ENCODE data around the gene APOE.
"Not testable (repeated sequence)": the region's sequence is repeated elsewhere in the genome, so short reads cannot be mapped to it uniquely, and the experiment has no call there.

APOE gene

DNA sequence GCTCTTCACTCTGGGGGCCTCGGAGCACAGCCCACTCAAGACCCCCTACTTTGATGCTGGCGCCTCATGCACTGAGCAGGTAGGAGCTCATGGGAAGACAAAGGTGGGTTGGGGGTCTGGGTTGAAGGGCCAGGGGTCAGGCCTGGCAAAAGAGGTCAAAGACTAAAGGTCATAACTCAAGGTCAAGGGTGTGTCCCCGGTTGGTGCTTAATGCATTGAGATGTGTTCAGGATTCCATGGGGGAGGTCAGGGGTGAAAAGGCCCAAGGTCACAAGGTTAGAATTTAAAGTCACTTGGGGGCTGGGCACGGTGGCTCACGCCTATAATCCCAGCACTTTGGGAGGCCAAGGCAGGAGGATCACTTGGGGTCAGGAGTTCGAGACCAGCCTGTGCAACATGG is 19.5 kb upstream of the APOE start:
- DNase-seq = no peak

DNA sequence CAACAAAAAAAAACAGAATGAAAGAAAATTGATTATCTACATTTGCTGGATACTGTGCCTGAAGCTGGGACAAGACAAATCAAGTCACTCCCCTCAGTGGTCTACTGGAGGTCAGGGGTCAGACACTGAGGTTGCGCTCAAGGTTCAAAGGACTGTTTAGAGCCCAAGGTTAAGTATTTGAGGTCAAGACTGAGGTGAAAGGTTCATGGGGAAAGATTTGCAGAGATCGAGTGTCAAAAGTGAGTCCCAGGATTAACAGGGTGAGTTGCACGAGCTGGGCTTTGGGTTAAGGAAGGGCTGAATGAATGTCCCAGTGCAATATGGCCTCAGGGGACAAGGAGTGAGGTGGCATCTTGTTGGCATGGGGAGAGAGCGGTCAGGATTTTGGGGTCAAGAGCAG is 17.9 kb upstream of the APOE start:
- no peak for DNase-seq

DNA sequence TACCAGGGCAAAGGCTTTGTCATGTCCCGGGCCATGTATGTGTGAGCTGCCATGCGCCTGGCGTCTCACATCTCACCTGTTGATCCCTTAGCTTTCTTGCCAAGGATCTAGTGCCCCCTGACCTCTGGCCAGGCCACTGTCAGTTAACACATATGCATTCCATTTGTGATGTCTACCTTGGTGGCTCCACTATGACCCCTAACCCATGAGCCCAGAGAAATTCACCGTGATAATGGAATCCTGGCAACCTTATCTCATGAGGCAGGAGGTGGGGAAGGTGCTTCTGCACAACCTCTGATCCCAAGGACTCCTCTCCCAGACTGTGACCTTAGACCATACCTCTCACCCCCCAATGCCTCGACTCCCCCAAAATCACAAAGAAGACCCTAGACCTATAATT is 17.3 kb upstream of the APOE start:
- DNase-seq = not testable (repeated sequence)

DNA sequence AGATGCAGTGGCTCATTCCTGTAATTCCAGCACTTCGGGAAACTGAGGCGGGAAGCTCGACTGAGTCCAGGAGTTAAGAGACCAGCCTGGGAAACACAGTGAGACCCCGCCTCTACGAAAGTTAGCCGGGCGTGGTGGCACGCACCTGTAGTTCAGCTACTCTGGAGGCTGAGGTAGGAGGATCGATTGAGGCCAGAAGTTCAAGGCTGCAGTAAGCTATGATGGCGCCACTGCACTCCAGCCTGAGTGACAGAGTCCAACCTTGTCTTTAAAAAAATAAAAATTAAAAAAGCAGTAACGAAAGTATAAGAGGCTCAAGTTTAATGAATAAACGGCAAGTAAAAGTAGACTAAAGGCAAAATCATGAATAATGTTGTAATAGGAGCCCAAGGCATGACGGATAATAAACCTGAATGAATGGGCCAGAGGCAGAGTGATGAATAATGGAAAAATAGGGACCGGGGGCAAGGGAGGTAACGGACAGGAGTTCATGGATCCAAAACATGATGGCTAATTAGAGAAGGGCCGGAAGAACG is 15.7 kb upstream of the APOE start:
- DNase-seq = no peak

DNA sequence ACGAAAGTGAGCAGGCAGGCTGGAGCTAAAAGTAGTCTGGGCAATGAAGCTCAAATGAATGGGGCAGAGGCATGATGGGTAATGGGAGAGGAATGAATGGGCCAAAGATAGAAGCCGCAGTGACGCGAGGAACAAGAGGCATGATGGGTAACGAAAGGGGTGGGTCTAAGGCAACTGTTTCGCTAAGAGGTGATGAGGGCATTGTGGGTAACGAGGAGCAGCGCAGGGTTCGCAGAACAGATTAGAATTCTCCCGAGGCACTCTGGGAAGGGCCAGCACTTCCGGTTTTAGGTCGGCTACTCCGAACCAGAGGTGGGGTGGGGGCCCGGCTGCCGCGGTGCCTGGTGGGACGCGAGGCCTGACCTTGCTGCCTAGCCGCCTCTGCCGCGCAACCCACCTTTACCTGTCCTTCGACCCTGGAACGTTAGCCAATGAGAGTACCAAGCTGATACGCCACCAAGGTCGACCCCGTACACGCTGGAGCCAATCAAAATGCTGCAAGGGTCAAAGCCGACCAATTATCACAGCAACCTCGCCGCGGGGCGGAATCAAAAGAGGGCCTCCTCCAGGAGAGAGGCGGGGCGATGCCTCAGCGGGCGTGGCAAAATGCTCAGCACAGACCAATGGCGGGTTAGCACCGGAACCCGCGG is 15.1 kb upstream of the APOE start:
- DNase-seq = peak; percentile 100

DNA sequence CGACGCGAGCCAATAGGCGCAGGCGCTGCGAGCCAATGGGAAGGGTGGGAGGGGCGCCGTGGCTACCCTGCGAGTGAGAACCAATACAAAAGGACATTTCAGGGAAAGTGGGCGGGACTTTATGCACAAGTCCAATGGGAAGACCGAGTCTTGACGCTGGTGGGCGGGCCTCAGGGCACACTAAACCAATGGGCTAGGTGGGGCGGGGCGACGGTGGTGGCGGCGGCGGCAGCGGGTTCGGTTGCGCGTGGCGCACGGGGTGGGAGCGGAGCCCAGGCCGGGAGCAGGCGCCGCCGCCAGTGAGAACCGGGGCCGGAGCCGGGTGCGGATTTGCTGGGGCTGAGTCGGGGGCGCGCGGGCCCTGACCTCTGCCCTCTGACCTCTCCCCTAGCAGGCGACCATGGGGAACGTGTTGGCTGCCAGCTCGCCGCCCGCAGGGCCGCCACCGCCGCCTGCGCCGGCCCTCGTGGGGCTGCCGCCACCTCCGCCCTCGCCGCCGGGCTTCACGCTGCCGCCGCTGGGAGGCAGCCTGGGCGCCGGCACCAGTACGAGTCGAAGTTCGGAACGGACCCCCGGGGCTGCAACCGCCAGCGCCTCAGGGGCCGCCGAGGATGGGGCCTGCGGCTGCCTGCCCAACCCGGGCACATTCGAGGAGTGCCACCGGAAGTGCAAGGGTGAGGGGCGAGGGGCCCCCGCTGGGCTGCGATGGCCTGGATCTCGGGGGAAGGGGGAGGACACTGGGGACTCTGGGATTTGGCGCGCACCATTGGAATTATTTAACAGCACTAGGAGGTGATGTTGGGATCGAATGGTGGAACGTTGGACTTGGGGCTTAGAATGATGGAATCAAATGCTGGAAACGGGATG is 14.3 kb upstream of the APOE start, which contains the start of gene TOMM40:
Gene TOMM40 (plus strand): TSS at position 239 of the 867 bp plus-strand sequence. CDS start 162 bp downstream, at position 401.
- DNase-seq = no peak

DNA sequence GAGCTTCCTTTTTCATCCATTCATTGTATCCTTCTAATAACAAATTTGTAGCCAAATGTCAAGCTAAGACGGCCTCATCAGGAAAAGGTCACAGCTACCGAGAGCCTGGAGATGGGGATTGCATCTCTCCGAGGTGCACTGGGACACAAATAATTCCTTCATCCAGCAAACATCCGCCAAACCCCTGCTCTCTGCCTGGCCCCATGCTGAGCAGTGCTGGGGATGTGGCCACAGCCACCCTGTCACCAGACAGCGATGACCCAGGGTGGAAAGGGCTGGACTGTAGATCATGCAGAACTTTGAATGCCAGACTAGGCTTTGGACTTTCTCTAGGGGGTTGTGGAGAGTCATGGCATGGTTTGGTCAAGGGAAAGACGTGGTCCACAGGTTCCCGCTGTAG is 12.7 kb upstream of the APOE start:
- DNase-seq = no peak

DNA sequence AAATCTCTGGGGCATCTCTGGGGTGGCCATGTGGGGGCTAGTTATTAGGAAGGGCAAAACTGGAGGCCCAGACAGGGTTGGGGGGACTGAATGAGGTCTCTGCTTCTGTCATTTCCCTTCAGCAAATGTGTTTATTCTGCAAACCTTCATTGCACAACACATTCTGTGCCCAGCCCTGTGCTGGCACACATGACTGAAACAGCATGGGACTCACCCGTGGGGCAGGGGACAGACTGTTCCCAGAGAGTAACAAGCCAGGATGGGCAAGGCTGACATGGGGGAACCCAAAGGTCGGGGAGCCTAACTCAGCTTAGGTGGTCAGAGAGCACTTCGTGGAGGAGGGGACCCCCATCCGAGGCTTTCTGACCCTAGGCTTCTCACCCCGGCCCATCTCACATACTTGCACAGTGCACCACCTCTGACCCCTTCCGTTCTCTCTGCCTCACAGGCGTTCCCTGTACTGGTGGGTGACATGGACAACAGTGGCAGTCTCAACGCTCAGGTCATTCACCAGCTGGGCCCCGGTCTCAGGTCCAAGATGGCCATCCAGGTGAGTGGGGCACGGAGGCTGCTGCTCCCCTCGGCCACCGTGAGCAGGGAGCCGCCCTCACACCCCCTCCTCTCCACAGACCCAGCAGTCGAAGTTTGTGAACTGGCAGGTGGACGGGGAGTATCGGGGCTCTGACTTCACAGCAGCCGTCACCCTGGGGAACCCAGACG is 12.1 kb upstream of the APOE start:
- DNase-seq = no peak

DNA sequence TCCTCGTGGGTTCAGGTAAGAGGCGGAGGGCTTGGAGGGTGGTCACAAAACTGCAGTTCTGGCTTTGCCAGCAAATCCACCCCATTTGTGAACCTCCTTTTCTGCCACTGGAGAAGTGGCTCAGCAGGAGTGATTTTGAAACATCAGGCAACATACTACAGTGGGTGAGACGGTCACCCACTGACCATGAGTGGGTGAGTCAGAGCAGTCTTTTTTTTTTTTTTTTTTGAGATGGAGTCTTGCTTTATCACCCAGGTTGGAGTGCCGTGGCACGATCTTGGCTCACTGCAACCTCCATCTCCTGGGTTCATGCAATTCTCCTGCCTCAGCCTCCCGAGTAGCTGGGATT is 11.6 kb upstream of the APOE start:
- DNase-seq = no peak

DNA sequence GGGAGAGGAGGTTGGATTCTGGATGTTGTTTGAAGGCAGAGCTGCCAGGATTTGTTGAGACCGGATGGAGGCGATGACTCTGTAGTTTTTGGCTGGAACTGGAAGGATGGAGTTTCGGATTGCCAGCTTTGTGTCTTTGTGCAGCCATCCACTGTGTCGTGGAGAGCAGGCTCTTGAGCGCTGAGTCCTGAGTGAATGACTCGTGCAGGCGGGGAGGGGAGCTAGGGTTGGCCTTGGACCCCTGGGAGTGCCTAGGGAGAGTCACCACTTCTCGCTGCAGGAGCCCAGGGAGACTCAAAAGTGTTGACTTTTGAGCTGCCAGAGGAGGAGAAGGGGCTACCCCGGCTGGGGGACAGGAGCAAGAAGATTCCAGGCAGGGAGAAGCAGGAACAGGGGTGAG is 10.7 kb upstream of the APOE start:
- no peak for DNase-seq

DNA sequence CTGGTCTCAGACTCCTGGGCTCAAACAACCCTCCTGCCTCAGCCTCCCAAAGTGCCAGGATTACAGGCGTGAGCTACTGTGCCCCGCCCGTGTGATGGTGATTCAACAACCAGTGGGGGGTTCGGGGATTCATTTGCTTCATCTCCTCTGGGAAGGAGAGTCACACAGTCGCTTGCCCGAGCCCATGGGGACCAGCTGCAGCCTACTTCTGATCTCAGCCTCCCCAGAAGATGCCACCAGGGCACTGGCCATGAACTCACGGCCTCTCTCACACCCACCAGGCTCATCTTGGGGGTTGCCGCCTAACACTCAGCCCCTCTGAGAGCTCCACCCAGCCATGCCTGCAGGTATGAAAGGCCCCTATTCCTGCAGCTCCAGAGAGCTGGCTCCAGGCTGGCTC is 7.8 kb upstream of the APOE start:
- no peak for DNase-seq

DNA sequence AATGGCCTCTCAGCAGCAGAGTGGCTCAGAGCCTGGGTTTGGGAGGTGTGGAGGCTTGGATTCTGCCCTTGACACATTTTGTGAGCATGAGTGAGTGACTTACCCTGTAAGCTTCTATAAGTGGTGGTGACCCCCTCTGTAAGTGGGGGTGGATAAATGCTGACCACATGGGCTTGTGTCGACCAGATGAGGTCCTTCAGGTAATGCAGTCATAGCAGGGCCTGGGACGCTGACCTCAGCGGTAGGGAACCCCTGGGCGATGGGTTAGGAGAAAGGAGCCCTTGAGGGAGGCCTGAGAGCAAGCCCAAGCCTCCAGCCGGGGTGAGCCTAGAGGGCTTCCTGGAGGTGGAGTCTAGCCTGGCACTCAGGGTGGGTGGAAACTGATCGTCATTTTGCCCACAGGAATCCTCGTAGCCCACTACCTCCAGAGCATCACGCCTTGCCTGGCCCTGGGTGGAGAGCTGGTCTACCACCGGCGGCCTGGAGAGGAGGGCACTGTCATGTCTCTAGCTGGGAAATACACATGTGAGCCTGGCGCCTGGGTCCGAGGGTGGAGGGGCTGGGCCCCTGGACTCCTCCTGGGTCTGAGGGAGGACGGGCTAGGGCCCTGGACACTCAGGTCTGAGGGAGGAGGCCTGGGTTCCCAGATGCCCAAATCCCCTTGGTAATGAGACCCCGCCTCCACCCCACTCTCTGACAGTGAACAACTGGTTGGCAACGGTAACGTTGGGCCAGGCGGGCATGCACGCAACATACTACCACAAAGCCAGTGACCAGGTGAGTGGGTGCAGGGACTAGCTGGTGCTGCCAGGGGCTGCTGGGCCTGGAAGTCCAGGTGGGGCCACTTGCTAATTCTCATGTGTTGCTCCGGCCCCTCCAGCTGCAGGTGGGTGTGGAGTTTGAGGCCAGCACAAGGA is 5.0 kb upstream of the APOE start:
- DNase-seq = no peak

DNA sequence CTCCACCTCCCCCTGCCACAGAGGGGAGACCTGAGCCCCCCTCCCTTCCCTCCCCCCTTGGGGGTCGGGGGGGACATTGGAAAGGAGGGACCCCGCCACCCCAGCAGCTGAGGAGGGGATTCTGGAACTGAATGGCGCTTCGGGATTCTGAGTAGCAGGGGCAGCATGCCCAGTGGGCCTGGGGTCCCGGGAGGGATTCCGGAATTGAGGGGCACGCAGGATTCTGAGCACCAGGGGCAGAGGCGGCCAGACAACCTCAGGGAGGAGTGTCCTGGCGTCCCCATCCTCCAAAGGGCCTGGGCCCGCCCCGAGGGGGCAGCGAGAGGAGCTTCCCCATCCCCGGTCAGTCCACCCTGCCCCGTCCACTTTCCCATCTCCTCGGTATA is 2.4 kb upstream of the APOE start:
- DNase-seq = no peak

DNA sequence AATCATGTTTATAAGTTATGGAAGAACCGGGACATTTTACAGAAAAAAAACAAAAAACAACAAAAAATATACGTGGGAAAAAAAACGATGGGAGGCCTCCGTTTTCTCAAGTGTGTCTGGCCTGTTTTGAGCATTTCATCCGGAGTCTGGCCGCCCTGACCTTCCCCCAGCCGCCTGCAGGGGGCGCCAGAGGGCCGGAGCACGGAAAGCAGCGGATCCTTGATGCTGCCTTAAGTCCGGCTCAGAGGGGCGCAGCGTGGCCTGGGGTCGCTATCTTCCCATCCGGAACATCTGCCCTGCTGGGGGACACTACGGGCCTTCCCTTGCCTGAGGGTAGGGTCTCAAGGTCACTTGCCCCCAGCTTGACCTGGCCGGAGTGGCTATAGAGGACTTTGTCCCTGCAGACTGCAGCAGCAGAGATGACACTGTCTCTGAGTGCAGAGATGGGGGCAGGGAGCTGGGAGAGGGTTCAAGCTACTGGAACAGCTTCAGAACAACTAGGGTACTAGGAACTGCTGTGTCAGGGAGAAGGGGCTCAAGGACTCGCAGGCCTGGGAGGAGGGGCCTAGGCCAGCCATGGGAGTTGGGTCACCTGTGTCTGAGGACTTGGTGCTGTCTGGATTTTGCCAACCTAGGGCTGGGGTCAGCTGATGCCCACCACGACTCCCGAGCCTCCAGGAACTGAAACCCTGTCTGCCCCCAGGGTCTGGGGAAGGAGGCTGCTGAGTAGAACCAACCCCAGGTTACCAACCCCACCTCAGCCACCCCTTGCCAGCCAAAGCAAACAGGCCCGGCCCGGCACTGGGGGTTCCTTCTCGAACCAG is 1.8 kb upstream of the APOE start:
- DNase-seq = peak; percentile 57

DNA sequence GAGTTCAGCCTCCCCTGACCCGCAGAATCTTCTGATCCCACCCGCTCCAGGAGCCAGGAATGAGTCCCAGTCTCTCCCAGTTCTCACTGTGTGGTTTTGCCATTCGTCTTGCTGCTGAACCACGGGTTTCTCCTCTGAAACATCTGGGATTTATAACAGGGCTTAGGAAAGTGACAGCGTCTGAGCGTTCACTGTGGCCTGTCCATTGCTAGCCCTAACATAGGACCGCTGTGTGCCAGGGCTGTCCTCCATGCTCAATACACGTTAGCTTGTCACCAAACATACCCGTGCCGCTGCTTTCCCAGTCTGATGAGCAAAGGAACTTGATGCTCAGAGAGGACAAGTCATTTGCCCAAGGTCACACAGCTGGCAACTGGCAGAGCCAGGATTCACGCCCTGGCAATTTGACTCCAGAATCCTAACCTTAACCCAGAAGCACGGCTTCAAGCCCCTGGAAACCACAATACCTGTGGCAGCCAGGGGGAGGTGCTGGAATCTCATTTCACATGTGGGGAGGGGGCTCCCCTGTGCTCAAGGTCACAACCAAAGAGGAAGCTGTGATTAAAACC is 1.1 kb upstream of the APOE start:
- no peak for DNase-seq

DNA sequence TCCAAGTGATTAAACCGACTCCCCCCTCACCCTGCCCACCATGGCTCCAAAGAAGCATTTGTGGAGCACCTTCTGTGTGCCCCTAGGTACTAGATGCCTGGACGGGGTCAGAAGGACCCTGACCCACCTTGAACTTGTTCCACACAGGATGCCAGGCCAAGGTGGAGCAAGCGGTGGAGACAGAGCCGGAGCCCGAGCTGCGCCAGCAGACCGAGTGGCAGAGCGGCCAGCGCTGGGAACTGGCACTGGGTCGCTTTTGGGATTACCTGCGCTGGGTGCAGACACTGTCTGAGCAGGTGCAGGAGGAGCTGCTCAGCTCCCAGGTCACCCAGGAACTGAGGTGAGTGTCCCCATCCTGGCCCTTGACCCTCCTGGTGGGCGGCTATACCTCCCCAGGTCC is 2.0 kb downstream of the APOE start:
- DNase-seq = no peak

DNA sequence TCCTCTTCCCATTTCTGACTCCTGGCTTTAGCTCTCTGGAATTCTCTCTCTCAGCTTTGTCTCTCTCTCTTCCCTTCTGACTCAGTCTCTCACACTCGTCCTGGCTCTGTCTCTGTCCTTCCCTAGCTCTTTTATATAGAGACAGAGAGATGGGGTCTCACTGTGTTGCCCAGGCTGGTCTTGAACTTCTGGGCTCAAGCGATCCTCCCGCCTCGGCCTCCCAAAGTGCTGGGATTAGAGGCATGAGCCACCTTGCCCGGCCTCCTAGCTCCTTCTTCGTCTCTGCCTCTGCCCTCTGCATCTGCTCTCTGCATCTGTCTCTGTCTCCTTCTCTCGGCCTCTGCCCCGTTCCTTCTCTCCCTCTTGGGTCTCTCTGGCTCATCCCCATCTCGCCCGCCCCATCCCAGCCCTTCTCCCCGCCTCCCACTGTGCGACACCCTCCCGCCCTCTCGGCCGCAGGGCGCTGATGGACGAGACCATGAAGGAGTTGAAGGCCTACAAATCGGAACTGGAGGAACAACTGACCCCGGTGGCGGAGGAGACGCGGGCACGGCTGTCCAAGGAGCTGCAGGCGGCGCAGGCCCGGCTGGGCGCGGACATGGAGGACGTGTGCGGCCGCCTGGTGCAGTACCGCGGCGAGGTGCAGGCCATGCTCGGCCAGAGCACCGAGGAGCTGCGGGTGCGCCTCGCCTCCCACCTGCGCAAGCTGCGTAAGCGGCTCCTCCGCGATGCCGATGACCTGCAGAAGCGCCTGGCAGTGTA is 2.7 kb downstream of the APOE start:
- DNase-seq = no peak

DNA sequence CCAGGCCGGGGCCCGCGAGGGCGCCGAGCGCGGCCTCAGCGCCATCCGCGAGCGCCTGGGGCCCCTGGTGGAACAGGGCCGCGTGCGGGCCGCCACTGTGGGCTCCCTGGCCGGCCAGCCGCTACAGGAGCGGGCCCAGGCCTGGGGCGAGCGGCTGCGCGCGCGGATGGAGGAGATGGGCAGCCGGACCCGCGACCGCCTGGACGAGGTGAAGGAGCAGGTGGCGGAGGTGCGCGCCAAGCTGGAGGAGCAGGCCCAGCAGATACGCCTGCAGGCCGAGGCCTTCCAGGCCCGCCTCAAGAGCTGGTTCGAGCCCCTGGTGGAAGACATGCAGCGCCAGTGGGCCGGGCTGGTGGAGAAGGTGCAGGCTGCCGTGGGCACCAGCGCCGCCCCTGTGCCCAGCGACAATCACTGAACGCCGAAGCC is 3.3 kb downstream of the APOE start:
- DNase-seq = no peak

DNA sequence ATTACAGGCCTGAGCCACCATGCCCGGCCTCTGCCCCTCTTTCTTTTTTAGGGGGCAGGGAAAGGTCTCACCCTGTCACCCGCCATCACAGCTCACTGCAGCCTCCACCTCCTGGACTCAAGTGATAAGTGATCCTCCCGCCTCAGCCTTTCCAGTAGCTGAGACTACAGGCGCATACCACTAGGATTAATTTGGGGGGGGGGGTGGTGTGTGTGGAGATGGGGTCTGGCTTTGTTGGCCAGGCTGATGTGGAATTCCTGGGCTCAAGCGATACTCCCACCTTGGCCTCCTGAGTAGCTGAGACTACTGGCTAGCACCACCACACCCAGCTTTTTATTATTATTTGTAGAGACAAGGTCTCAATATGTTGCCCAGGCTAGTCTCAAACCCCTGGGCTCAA is 4.2 kb downstream of the APOE start:
- DNase-seq = no peak

DNA sequence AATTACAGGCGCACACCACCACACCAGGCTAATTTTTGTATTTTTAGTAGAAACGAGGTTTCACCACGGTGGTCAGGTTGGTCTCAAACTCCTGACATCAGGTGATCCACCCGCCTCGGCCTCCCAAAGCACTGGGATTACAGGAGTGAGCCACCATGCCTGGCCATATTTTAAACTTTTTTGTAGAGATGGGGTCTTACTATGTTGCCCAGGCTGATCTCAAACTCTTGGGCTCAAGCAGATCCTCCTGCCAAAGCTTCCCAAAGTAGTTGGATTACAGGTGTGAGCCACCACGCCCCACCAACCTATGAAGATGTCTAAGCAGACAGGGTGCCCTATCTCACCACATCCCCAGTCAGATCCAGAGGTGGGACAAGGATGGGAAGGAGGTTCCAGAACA is 6.3 kb downstream of the APOE start:
- DNase-seq = not testable (repeated sequence)

Data from CD4-positive, alpha-beta T cell treated with Interleukin-15 for 1 hour (primary cell).